ENCODE measurements around the gene ZSWIM8. TPM values are rescaled to one million over a fixed set of nuclear protein-coding genes. Genes with fewer than 3 reads are reported as not detected.

ZSWIM8 gene
- total RNA-seq, 4 donors from 2014 or later: 87.5 to 345 (median 187) TPM

DNA sequence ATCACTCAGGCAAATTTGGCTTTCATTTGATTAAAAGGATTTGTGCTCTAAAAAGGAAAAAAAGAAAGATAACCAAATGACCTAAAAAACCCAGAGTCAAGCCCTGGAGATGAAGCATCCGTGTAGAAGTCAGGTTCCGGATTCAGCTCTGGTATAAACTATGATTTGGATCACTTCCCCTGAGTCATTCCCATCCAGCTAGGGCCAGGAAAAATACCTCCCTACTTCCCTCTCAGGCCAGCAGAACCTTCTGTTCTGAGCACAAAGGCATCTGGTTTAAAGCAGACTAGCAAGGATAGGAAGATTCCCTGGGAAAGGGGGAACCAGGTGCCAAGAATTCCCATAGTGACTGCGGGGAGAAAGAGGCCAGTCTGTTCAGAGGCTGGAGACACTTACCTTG lies 51.7 kb downstream of the ZSWIM8 start:
- no peak for TF ChIP-seq POLR2A (IDR thresholded peaks at IDR 0.05)
- H3K36me3 ChIP-seq: peaks cover 0 to 78% (median 0%) of the 10 kb centered on the region in 3 donors
- no peak overlapping the region for H3K27ac ChIP-seq
- H3K27me3 ChIP-seq: no peaks in the 10 kb centered on the region
- no peak overlapping the region for H3K4me3 ChIP-seq
- no peak for DNase-seq
- H3K9me3 ChIP-seq: no peaks in the 10 kb centered on the region
- H3K4me1 ChIP-seq: no peaks in the 10 kb centered on the region

DNA sequence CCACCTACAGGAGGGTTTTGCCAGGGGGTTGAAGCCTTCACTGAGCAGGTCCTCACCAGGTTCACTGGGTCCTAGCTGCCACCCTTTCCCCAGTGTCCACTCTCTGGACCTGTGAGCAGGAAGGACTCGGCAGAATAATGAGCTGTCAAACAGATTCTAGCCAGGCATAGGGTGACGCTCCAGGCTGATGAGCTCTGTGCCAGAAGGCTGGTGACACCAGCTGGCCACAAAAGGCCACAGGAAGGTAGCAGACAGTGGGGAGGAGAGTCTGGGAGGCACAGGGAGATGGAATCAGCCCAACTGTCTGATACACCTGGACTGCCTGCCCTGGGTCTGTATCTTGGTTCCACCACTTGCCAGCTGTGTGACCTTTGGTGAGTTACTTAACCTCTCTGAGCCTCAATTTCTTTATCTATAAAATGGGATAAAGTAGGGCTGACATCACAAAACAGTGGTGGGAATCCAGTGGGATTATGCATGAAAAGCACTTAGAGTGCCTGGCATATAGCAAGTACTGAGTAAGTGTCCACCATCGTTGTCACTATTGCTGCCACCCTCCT lies 52.7 kb downstream of the ZSWIM8 start:
- no peaks in the 10 kb centered on the region for H3K27me3 ChIP-seq
- peaks cover 0 to 85% (median 0%) of the 10 kb centered on the region in 3 donors for H3K36me3 ChIP-seq
- no peak overlapping the region for H3K27ac ChIP-seq
- H3K4me3 ChIP-seq: no peak overlapping the region
- no peak for DNase-seq
- H3K4me1 ChIP-seq: no peaks in the 10 kb centered on the region
- TF ChIP-seq POLR2A (IDR thresholded peaks at IDR 0.05): no peak
- TF ChIP-seq CTCF (IDR thresholded peaks at IDR 0.05): no peak
- no peaks in the 10 kb centered on the region for H3K9me3 ChIP-seq

- Histone ChIP-seq H3K9me3 (no peaks in the 10 kb centered on the region), H3K27ac (no peak overlapping the region), H3K36me3 (peaks cover 0 to 91% (median 0%) of the 10 kb centered on the region in 3 donors), H3K4me3 (no peak overlapping the region), H3K27me3 (no peaks in the 10 kb centered on the region), H3K4me1 (no peaks in the 10 kb centered on the region)
- no peak for TF ChIP-seq CTCF (IDR thresholded peaks at IDR 0.05)
- no peak for TF ChIP-seq POLR2A (IDR thresholded peaks at IDR 0.05)
- no peak for DNase-seq
Observed at GRCh38 chr10:73838827-73839226, 53.4 kb downstream of the ZSWIM8 start.

- Histone ChIP-seq H3K4me3 (no peak overlapping the region), H3K9me3 (no peaks in the 10 kb centered on the region), H3K36me3 (peaks cover 0 to 94% (median 0%) of the 10 kb centered on the region in 3 donors), H3K27me3 (no peaks in the 10 kb centered on the region), H3K27ac (no peak overlapping the region), H3K4me1 (no peaks in the 10 kb centered on the region)
- TF ChIP-seq CTCF (IDR thresholded peaks at IDR 0.05): no peak
- no peak for TF ChIP-seq POLR2A (IDR thresholded peaks at IDR 0.05)
- peak in 1 of 3 donors; percentile 40 for DNase-seq
Observed at GRCh38 chr10:73839276-73839966, 54.0 kb downstream of the ZSWIM8 start.

- H3K36me3 ChIP-seq: peaks cover 0 to 94% (median 0%) of the 10 kb centered on the region in 3 donors
Observed at GRCh38 chr10:73840056-73840402, 54.6 kb downstream of the ZSWIM8 start.

More at GRCh38 chr10:73840056-73840402, 54.6 kb downstream of the ZSWIM8 start:
- no peaks in the 10 kb centered on the region for H3K27me3 ChIP-seq
- TF ChIP-seq CTCF (IDR thresholded peaks at IDR 0.05) (no peak), POLR2A (IDR thresholded peaks at IDR 0.05) (no peak)
- H3K4me1 ChIP-seq: no peaks in the 10 kb centered on the region
- no peaks in the 10 kb centered on the region for H3K9me3 ChIP-seq
- no peak for DNase-seq
- H3K4me3 ChIP-seq: no peak overlapping the region
- H3K27ac ChIP-seq: no peak overlapping the region

Measured in Peyer's patch (tissue), 4 donors.